Skin epidermis (tissue), 12 donors: ENCODE results near the gene BBS12.
A peak's percentile ranks its signal among the peaks of the same experiment; 100 is the strongest.
"Not testable (repeated sequence)": the region's sequence is repeated elsewhere in the genome, so short reads cannot be mapped to it uniquely, and the experiment has no call there.

Source experiments
- H3K27ac ChIP-seq, 21 experiments: fragments of 200-600 bp; sonication (generic) in 11 of 21; one replicate each; pipeline ENCODE4 v1.5.0; 2020; ENCODE audit warnings: mild to moderate bottlenecking in 3 of 21, inconsistent platforms in 2 of 21, moderate library complexity in 2 of 21
- H3K4me3 ChIP-seq, 7 experiments: fragments of 200-600 bp; sonication (generic) in 2 of 7; one replicate each; pipeline ENCODE4 v1.5.0; 2020; ENCODE audit warnings: inconsistent platforms in 2 of 7, mild to moderate bottlenecking in 2 of 7, moderate library complexity in 1 of 7

BBS12 gene

GRCh38 chr4:122762966-122763716 is 30.6 kb downstream of the BBS12 start:
- Histone ChIP-seq H3K4me3 (no peak overlapping the region), H3K27ac (peak overlapping the region in 1 of 21 experiments; percentile 35)

GRCh38 chr4:122764071-122764820 is 31.7 kb downstream of the BBS12 start:
- peak overlapping the region in 2 of 21 experiments; percentile 26 to 49 for H3K27ac ChIP-seq
- H3K4me3 ChIP-seq: no peak overlapping the region

GRCh38 chr4:122764821-122765215 is 32.3 kb downstream of the BBS12 start:
- Histone ChIP-seq H3K27ac (peak overlapping the region in 2 of 21 experiments; percentile 26 to 49), H3K4me3 (no peak overlapping the region)

- H3K4me3 ChIP-seq: no peak overlapping the region
- no peak overlapping the region for H3K27ac ChIP-seq
Observed at GRCh38 chr4:122765692-122766352, 33.3 kb downstream of the BBS12 start.

- Histone ChIP-seq H3K4me3 (no peak overlapping the region), H3K27ac (no peak overlapping the region)
Observed at GRCh38 chr4:122766353-122766705, 33.8 kb downstream of the BBS12 start.

- Histone ChIP-seq H3K27ac (no peak overlapping the region), H3K4me3 (no peak overlapping the region)
Observed at GRCh38 chr4:122766950-122767349, 34.4 kb downstream of the BBS12 start.

GRCh38 chr4:122771724-122772123 is 39.2 kb downstream of the BBS12 start:
- H3K4me3 ChIP-seq: no peak overlapping the region
- no peak overlapping the region for H3K27ac ChIP-seq

GRCh38 chr4:122772311-122772710 is 39.8 kb downstream of the BBS12 start:
- peak overlapping the region in 1 of 21 experiments; percentile 51 for H3K27ac ChIP-seq
- H3K4me3 ChIP-seq: no peak overlapping the region

- H3K27ac ChIP-seq: no peak overlapping the region
- no peak overlapping the region for H3K4me3 ChIP-seq
Observed at GRCh38 chr4:122772986-122773385, 40.5 kb downstream of the BBS12 start.

- H3K4me3 ChIP-seq: no peak overlapping the region
- H3K27ac ChIP-seq: no peak overlapping the region
Observed at GRCh38 chr4:122775039-122775438, 42.5 kb downstream of the BBS12 start.

GRCh38 chr4:122775987-122776836 is 43.7 kb downstream of the BBS12 start:
- Histone ChIP-seq H3K4me3 (no peak overlapping the region), H3K27ac (no peak overlapping the region)

- H3K27ac ChIP-seq: no peak overlapping the region
- no peak overlapping the region for H3K4me3 ChIP-seq
Observed at GRCh38 chr4:122776916-122777315, 44.4 kb downstream of the BBS12 start.

- no peak overlapping the region for H3K27ac ChIP-seq
- H3K4me3 ChIP-seq: no peak overlapping the region
Observed at GRCh38 chr4:122777846-122778673, 45.6 kb downstream of the BBS12 start.

- no peak overlapping the region for H3K4me3 ChIP-seq
Observed at GRCh38 chr4:122781486-122781885, 49.0 kb downstream of the BBS12 start.

GRCh38 chr4:122783301-122784215 is 51.1 kb downstream of the BBS12 start:
- Histone ChIP-seq H3K4me3 (no peak overlapping the region), H3K27ac (peak overlapping the region in 1 of 21 experiments; percentile 9)

More at GRCh38 chr4:122781486-122781885, 49.0 kb downstream of the BBS12 start:
- H3K27ac ChIP-seq: no peak overlapping the region

- no peak overlapping the region for H3K4me3 ChIP-seq
- no peak overlapping the region for H3K27ac ChIP-seq
Observed at GRCh38 chr4:122784261-122784660, 51.8 kb downstream of the BBS12 start.

- no peak overlapping the region for H3K27ac ChIP-seq
- no peak overlapping the region for H3K4me3 ChIP-seq
Observed at GRCh38 chr4:122785099-122785498, 52.6 kb downstream of the BBS12 start.

GRCh38 chr4:122786296-122786695 is 53.8 kb downstream of the BBS12 start:
- H3K4me3 ChIP-seq: not testable (repeated sequence)

More at GRCh38 chr4:122786296-122786695, 53.8 kb downstream of the BBS12 start:
- not testable (repeated sequence) for H3K27ac ChIP-seq
